Hematopoietic multipotent progenitor cell treated with erythropoietin and hydrocortisone succinate and interleukin-3 and kit ligand, for 4 days (in vitro differentiated cells): Measurements from ENCODE around the gene SPATS2L.

Experiments used
- DNase-seq: peaks from one replicate; pipeline ENCODE4 v3.0.0-alpha.2; 2015

SPATS2L gene

DNA sequence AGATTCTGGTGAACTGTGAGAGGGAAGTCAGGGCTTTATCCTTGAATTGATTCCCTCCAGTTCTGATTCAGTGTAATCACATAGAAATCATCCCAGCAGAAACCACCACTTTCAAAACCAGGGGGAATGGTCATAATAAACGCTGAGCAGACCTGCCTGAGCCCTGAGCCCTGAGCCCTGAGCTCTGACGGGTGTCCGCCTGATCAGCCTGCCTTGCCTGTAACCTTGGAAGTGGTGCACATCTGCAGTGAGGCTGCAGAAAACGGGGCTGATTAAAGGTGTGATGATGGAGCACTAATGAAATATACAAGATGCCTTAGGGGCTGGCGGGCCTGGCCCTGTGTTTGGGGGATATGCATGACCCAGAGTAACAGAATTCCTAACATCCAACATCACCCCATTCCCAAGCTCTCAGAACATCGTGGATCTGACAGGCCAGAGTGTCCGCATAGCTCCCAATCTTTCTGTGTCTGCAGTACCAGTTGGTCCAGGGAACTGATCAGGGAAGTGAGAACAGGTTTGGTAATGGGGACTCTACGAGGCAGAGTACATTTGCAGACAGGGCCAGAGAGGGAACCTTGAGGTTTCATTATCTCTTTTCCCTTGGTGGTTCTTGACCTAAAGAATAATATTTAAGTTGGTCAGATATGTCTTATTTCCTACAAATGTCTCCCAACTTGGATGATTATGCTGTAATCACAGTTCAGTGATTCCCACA, 165.6 kb downstream of the SPATS2L start:
- DNase-seq = no peak

GRCh38 chr2:200472853-200473464, 166.5 kb downstream of the SPATS2L start:
- DNase-seq = no peak

GRCh38 chr2:200475795-200476194, 169.3 kb downstream of the SPATS2L start:
- no peak for DNase-seq

DNA sequence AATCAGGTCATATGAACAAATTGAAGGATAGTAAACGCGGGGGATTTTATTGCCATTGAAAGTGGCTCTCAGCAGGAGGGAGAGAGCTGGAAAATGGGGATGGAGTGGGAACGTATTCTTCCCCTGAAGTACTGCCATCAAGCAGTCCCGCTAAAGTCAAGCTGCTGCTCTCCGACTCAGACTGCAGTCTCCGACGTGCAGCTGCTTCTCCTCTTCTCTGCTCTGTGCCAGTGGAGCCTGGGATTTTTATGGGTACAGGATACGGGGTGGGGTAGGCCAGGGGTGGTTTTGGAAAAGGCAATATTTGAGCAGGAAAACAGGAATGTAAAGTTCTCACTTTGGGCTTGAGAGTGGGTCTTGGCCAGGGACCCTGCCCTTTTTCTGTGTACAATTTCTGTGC, 170.3 kb downstream of the SPATS2L start:
- DNase-seq = no peak

GRCh38 chr2:200477667-200478131, 171.2 kb downstream of the SPATS2L start:
- DNase-seq = no peak

DNA sequence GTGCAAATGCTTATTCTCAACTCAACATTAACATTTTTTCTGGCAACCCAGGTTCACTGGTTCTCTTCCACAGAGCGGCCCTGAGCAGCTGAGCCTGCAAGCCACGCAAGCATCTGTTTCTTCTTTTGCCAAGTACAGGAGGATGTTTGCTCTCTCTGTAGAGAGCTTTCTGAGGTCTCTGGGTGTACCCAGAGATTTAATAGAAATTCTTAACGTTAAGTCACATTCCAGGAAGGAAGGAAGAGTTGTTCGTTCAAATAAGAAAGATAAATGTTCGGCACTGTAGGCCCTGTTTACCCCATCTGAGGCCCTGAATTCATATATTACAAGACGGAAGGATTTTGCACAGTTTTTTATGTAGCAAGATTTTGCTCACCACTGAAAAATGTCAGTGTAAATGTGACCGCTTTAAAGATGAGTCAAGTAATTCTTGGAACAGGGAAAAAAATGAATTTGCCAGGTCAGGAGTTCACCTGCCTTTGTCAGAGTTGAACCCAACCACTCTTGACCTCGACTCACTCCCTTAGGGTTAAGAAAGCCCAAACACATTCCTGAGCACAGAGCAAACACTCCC, 173.3 kb downstream of the SPATS2L start:
- no peak for DNase-seq

DNA sequence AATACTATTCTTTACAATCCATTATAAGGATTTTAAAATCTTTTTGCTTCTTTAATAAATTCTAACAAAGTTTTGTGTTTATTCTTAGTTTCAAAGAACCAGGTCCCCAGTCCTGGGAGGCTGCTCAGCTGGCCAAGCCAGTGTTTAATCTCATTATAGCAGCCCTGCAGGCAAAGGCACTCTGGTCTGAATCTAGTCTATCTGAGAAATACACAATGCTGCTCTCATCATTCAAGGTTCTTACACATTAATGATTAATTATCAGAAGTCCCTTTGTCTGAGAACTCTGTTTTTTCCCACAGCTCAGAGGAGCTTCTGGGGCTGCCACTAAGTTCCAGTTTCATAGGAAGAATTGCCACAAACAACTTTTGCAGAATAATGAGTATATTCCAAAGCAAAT, 175.7 kb downstream of the SPATS2L start:
- DNase-seq = peak; percentile 26

DNA sequence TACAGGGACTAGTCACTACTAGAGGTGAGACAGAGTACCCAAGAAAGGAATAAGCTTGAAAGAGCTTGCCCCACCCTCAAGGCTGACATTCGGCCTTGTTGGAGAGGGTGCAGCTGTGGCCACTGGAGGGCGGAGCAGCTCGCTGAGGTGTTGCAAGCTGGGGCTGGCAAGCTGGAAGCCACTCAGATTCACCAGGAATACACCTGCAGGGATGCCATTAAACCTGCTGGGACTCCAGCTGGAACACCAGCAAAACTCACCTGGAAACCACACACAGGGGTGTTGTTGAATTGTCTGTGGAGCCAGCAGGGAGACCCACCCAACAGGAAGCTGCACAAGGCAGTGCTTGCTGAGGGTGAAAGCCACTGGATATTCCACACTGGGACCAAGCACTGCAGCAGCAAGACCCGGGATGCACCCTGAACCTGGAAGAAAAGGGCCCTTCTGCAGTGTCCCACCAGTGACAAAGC, 177.3 kb downstream of the SPATS2L start:
- DNase-seq = peak; percentile 68

- DNase-seq = no peak
These were observed 178.4 kb downstream of the SPATS2L start for GRCh38 chr2:200484934-200485333.

- DNase-seq = peak; percentile 31
These were observed 180.0 kb downstream of the SPATS2L start for GRCh38 chr2:200486529-200486928.

DNA sequence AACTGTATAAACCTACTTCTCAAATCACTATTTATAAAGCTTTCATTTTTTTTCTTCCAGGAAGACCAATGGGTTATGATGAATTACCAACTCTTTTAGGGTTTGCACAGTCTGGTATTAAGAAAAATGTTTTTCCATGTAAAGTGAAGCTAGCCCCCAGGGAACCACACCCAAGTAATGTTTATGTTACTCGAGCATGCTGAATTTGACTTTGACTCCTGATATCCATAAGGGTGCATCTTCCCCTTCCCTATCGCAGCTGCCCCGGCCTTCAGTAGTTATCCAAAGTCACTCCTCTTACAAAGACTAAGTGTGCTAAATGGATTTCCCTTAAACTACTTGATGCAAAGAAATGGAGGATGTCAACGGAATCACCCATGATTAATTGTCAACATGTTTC, 181.7 kb downstream of the SPATS2L start:
- no peak for DNase-seq

DNA sequence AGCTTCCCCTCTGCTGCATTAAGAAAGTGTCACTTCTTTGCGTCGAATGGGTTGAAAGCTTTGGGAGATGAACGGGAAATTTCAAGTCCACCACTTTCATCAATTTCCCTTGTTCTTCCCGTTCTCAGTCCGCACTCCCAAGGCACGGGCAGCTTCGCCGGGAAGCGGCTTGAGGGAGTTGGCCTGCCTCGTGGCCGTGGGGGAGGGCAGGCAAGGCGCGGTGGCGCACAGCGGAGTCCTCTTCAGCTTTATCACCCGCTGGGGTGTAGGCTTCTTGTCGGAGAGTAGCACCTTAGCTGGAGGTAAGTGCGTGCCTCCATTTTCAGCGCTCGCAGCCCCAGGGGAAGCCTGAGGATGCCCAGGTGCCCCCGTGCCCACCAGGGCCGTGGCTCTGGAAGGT, 183.5 kb downstream of the SPATS2L start:
- no peak for DNase-seq

- no peak for DNase-seq
These were observed 186.2 kb downstream of the SPATS2L start for GRCh38 chr2:200492656-200493055.

DNA sequence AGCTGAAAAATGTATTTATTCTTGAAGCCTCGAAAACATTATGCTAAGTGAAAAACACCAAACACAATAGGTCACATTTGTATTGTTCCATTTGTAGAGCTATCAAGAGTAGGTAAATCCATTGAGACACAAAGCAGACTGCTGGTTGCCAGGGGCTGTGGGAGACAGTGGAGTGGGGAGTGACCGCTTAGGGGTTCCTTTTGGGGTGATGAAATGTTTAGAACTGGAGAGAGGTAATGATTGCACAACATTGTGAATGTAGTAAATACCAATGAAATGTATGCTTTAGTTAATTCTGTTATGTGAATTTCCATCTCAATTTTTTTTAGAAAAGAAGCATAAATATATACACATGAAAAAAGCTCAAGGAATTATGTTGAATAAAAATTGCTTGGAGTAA, 187.6 kb downstream of the SPATS2L start:
- DNase-seq = no peak

DNA sequence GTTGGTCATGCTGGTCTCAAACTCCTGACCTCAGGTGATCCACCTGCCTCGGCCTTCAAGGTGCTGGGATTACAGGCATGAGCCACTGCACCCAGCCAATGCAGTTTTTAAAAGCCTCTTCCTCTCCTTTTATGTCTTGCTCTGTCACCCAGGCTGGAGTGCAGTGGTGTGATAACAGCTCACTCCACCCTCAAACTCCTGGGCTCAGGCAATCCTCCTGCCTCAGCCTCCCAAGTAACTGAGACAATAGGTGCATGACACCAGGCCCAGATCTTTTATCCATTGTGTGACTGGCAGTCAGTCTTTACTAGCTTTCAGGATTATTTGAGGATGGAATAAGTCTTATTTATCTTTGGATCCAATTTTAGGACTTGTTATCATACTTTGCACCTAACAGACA, 190.2 kb downstream of the SPATS2L start:
- peak; percentile 9 for DNase-seq

DNA sequence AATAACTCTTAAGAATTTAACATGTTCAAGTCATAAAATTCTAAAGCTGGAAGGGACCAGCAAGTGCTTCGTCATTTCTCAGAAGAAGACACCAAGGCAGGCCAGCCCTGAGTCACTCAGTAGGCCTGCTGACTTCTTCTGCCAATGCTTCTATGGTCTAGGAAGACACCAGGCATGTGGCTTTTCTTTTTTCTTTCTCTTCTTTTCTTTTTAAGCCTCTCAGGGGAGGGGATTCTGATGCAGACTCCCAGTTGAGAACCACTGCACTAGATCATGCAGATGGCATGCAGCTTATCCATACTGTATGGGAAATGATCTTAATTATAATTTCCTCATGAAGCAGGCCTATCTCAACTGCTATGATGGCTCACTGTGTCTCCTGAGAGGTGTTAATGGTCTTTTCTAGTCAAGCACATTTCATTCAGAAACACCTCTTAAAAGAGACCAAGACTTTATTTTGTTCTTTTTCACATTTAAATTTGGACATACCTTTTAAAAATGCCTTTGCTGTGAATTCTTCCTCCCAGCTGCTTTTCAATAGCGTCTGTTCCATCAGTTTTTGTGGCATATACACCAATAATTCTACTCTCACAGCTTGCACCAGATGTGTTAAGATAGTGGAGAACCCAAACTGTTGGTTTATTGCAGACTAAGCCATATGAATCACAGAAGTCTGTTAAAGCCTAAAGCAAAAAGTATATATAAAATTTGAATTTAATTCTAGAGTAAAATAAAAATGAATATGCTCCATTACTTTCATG, 192.1 kb downstream of the SPATS2L start:
- DNase-seq = no peak

- DNase-seq = no peak
These were observed 195.7 kb downstream of the SPATS2L start for GRCh38 chr2:200502196-200502595.

GRCh38 chr2:200506679-200507078, 200.2 kb downstream of the SPATS2L start:
- no peak for DNase-seq

DNA sequence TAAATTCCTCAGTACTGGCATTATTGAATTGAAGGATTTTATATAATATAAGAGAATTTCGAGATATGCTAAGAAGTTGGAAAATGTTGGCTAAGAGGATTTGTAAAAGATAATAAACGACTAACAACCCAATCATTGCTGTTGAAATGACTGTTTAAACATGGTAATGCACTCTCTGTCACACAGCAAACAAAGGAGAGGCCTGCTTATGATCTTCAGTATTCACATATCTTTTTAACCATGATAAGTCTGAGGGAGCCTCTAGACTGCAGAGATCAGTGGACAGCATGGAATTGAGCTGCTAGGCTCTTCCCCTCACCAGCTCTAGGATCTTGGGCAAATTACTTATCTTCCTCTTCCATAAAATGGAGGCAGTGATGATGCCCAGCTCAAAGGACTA, 200.7 kb downstream of the SPATS2L start:
- DNase-seq = no peak

DNA sequence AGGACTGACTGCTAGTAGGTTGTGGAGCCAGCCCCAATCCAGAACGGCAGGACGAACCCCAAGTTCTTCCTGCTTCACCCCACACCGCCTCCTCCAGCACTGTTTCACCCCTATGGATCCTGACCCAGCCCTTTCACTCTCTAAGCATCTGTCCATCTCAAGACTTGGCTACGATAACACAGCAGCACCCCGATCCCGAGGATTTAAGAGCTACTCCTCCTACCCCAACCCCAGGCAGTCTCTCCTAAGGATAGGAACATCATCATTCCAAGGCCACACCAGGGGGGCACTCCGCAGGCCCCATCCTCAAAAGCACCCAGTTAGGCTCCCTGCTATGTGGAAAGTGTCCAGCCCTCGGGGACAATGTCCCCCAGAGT, 202.7 kb downstream of the SPATS2L start:
- peak; percentile 40 for DNase-seq

- DNase-seq = peak; percentile 95
These were observed 203.3 kb downstream of the SPATS2L start, which contains the start of gene KCTD18 for GRCh38 chr2:200509612-200510433. Gene KCTD18 (minus strand): TSS chr2:200510068. CDS start chr2:200507016, 3,052 bp downstream.

DNA sequence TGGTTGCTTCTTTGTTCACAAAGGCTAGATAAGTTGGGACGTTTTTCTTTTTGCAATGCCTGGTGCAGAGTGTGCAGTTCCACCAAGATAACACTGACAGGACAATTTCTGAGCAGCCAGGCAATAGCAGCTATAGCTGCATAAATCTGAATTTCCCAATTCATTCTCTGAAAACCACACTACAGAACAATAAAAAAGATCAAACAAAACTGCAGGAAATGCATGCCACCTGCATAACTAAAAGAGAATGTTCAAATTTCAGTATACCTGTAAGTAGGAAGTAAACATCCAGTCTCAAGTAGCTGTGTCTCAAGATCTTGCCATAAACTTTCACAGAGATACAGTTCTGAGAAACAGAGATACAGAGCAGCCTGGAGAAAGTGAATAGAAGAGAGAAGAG, 208.7 kb downstream of the SPATS2L start:
- DNase-seq = no peak
